ENCODE measurements around the gene FCRL5. TPM values are rescaled to one million over a fixed set of nuclear protein-coding genes. Genes with fewer than 3 reads are reported as not detected.

FCRL5 gene
- total RNA-seq, 1 donor from 2014 or later, result not detected

DNA sequence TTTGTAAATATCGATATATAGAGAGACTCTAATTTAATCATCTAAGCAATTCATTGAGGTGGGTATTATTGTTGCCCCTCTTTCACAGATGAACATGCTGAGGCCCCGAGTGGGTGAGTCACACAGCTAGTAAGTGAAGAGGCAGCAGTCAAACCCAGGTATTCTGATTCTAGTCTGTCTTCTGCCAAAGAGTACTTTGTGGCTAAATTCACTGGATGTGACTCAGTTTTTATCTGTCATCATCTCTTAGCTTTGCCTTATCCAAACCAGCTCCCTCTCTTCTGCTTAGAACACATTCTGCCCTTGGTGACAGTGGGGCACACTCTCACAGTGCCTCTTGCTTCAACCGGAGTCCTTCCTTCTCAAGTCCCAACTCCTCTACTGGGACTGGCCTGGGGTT is 11.5 kb downstream of the FCRL5 start:
- Histone ChIP-seq H3K36me3 (ENCODE audit: control insufficient read depth, insufficient read depth, low read length) (no peaks in the 10 kb centered on the region), H3K27me3 (ENCODE audit: control insufficient read depth, insufficient read depth, low read length) (no peaks in the 10 kb centered on the region), H3K4me3 (ENCODE audit: low read depth, low read length) (no peak overlapping the region)
- TF ChIP-seq, protein P1, sequence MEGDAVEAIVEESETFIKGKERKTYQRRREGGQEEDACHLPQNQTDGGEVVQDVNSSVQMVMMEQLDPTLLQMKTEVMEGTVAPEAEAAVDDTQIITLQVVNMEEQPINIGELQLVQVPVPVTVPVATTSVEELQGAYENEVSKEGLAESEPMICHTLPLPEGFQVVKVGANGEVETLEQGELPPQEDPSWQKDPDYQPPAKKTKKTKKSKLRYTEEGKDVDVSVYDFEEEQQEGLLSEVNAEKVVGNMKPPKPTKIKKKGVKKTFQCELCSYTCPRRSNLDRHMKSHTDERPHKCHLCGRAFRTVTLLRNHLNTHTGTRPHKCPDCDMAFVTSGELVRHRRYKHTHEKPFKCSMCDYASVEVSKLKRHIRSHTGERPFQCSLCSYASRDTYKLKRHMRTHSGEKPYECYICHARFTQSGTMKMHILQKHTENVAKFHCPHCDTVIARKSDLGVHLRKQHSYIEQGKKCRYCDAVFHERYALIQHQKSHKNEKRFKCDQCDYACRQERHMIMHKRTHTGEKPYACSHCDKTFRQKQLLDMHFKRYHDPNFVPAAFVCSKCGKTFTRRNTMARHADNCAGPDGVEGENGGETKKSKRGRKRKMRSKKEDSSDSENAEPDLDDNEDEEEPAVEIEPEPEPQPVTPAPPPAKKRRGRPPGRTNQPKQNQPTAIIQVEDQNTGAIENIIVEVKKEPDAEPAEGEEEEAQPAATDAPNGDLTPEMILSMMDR (IDR thresholded peaks at IDR 0.05; ENCODE audit: insufficient read depth, low read length, severe bottlenecking), result no peak
- peak; percentile 10 for DNase-seq (ENCODE audit: low read depth)
- no peak for FAIRE-seq

DNA sequence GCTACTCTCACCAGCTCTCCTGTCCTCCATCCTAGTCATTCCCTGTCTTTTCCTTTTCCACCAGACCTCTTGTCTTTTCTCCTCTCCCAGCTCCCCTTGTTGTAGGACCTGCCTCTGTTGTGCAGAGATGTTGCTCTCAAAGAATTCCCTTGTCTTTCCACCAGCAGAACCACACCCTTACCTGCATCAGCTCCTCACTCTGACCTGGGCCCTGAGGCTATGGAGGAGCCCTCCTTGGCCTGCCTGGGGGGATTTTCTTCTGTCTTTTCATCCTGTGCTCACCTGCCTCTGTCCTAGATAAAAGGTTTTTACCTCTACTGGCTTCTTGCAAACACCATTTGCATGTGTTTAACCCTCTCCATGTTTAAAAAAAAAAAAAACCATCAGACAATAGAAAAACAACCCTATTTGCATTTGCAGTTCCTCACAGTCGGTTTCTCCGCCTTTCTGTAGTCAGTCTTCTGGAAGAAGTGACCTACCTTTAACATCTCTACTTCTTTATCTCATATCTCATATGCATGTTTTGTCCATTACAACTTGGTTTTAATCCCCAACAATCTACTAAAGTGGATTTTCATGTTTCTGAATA is 12.1 kb downstream of the FCRL5 start:
- no peaks in the 10 kb centered on the region for H3K27me3 ChIP-seq (ENCODE audit: control insufficient read depth, insufficient read depth, low read length)
- no peak for DNase-seq (ENCODE audit: low read depth)
- TF ChIP-seq, protein P1 (IDR thresholded peaks at IDR 0.05; ENCODE audit: insufficient read depth, low read length, severe bottlenecking), result no peak
- no peaks in the 10 kb centered on the region for H3K36me3 ChIP-seq (ENCODE audit: control insufficient read depth, insufficient read depth, low read length)
- no peak for FAIRE-seq
- H3K4me3 ChIP-seq (ENCODE audit: low read depth, low read length), result no peak overlapping the region

DNA sequence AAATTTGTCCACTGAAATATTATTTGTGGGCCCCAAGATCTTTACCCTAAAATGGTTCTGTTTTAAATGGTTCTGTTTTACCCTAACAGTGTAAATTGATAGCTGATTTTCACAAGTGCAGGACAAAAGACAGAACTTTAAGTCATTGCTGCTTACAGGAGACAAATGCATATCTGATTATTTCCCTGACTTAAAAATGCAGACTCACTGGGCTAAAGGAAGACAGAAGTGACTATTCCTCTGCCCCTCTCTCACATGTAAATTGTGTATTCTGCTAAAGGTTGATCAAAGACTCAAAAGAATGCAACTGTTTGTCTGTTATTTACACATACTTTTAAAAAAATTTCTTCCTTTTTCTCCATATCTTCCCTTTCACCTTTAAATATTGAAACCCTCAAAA is 12.7 kb downstream of the FCRL5 start:
- Histone ChIP-seq H3K4me3 (ENCODE audit: low read depth, low read length) (no peak overlapping the region), H3K27me3 (ENCODE audit: control insufficient read depth, insufficient read depth, low read length) (no peaks in the 10 kb centered on the region), H3K36me3 (ENCODE audit: control insufficient read depth, insufficient read depth, low read length) (no peaks in the 10 kb centered on the region)
- FAIRE-seq (no peak), DNase-seq (ENCODE audit: low read depth) (no peak)
- TF ChIP-seq, protein P1 (IDR thresholded peaks at IDR 0.05; ENCODE audit: insufficient read depth, low read length, severe bottlenecking), result no peak

DNA sequence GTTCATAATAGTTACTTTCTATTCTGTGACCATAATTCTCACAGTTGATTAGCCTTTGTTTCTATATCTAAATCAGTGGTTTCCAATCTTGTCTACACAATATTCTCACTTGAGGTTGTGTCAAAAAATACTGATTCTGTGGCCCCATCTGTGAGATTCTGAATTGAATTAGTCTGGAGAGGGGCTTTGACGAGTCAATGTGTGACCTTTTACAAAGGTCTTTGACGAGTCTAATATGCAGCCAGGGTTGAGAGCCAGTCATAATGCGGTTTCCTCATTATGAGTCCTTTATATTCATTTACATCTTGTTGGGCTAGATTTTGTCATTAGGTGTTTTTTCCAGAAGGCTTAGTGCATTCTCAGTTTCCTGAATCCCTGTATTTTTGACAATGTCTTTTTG is 19.7 kb downstream of the FCRL5 start:
- TF ChIP-seq, protein P1 (IDR thresholded peaks at IDR 0.05; ENCODE audit: insufficient read depth, low read length, severe bottlenecking), result no peak
- no peak for FAIRE-seq
- H3K36me3 ChIP-seq (ENCODE audit: control insufficient read depth, insufficient read depth, low read length), result no peaks in the 10 kb centered on the region
- no peak overlapping the region for H3K4me3 ChIP-seq (ENCODE audit: low read depth, low read length)
- no peak for DNase-seq (ENCODE audit: low read depth)
- H3K27me3 ChIP-seq (ENCODE audit: control insufficient read depth, insufficient read depth, low read length), result no peaks in the 10 kb centered on the region

DNA sequence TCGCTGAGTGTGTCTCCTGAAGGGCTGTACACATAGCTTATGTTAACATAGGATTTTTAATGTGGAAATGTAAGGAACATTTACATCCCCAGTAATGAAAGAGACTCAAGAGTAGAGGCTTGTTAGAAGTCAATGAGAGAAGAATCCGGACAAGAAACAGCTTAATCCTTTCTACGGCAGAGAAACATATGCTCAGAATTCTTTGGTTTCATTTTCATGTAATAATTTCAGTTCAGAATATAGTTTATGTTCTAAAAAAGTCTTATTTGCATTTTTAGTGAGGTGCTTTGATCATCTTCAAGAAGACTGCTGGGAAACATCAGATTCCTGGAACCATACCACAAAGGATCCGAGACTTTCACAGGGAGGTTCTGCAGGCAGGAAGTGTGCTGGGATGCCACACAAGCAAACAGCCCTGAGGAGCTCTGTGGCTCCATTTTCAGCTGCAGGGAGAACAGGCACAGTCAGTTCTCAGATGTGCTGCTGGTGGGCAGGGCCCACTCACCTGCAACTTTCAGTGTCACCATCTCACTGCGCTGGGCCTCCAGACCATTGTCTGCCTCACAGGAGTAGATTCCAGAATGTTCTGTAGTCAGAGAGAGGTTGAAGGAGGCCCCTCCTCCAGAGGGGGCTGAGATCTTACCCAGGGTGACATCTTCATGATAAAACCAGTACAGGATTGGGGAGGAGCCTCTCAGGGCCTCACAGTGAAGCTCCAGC is 28.4 kb downstream of the FCRL5 start:
- Histone ChIP-seq H3K4me3 (ENCODE audit: low read depth, low read length) (no peak overlapping the region), H3K27me3 (ENCODE audit: control insufficient read depth, insufficient read depth, low read length) (no peaks in the 10 kb centered on the region), H3K36me3 (ENCODE audit: control insufficient read depth, insufficient read depth, low read length) (no peaks in the 10 kb centered on the region)
- FAIRE-seq (no peak), DNase-seq (ENCODE audit: low read depth) (no peak)
- TF ChIP-seq, protein P1 (IDR thresholded peaks at IDR 0.05; ENCODE audit: insufficient read depth, low read length, severe bottlenecking), result no peak

All from bronchial epithelial cell (primary cell).